Measurements from ENCODE around the gene ADAMTS7. TPM values are rescaled to one million over a fixed set of nuclear protein-coding genes. Genes with fewer than 3 reads are reported as not detected.

ADAMTS7 gene
- total RNA-seq (10 to 100 TPM in 9 of 10 donors, 1 to 10 TPM in 1; 8.8 to 41.2 (median 17.9) TPM), polyA plus RNA-seq (10 to 100 TPM in 1 of 2 donors, 1 to 10 TPM in 1; 3.5 to 47.0 TPM)
- long read RNA-seq, donor 1, full-length matches to known transcripts = 2 of 83 reads
- long read RNA-seq, donor 1, partial matches to known transcripts = 53 of 83 reads
- long read RNA-seq, donor 1, other reads (novel, unspliced or antisense) = 28 of 83 reads
- long read RNA-seq, donor 2, full-length matches to known transcripts = 1 of 43 reads
- long read RNA-seq, donor 2, partial matches to known transcripts = 22 of 43 reads
- long read RNA-seq, donor 2, other reads (novel, unspliced or antisense) = 20 of 43 reads
- long read RNA-seq, donor 3, partial matches to known transcripts = 13 of 19 reads
- long read RNA-seq, donor 3, other reads (novel, unspliced or antisense) = 6 of 19 reads

DNA sequence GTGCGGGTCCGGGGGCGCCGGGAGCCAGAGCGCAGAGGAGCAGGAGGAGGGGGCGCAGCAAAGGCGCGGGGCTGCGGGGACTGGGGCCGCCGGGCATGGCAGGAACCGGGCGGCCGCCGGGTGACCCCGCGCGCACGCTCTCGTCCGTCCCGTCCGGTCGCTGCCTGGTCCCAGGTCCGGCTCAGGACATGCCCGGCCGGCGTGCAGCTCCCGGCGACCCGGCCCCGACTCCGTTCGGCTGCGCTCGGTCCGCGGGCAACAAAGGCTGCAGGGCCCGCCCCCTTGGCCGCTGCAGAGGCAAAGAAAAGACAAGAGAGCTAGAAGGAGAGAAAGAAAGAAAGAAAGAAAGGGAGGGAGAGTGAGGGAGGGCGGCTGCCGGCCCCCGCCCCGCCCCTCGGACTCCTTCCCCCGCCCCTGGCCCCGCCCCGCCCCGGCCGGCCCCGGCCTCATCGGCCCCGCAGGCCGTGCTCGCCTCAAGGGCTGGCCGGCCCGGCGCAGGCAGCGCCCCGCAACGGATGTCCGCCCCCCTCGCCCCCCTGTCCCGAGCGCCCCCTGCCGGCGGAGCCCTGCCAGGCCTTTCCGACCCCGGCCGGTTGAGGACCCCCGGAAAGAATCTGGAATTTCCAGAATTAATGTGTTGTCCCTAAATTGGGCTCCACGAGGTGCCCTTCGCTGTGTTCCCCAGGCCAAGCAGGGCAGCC is at the start of gene ADAMTS7:
TSS of gene ADAMTS7 (minus strand) at position 341 of the 701 bp plus-strand sequence. CDS start at position 97, 244 bp downstream.
- peak; percentile 73 to 87 for DNase-seq
- WGBS, 2 donors = 1% methylated on average over 35 to 73 of the region's 73 CpGs
- TF ChIP-seq, protein P1, sequence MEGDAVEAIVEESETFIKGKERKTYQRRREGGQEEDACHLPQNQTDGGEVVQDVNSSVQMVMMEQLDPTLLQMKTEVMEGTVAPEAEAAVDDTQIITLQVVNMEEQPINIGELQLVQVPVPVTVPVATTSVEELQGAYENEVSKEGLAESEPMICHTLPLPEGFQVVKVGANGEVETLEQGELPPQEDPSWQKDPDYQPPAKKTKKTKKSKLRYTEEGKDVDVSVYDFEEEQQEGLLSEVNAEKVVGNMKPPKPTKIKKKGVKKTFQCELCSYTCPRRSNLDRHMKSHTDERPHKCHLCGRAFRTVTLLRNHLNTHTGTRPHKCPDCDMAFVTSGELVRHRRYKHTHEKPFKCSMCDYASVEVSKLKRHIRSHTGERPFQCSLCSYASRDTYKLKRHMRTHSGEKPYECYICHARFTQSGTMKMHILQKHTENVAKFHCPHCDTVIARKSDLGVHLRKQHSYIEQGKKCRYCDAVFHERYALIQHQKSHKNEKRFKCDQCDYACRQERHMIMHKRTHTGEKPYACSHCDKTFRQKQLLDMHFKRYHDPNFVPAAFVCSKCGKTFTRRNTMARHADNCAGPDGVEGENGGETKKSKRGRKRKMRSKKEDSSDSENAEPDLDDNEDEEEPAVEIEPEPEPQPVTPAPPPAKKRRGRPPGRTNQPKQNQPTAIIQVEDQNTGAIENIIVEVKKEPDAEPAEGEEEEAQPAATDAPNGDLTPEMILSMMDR (IDR thresholded peaks at IDR 0.05) = peak; percentile 58 to 84 (median 75)
- H3K4me1 ChIP-seq = peaks cover 6 to 34% (median 22%) of the 10 kb centered on the region in 9 donors
- H3K27me3 ChIP-seq = peaks cover 0 to 40% (median 0%) of the 10 kb centered on the region in 7 donors
- peak; percentile 83 to 92 (median 89) for ATAC-seq
- H3K4me3 ChIP-seq = peak within 1 kb of the TSS; percentile 68 to 90 (median 80)
- intact Hi-C loops (cut with DNase I) = loop anchor here in 7 of 10 donors (2.0 to 10.0 kb wide), 8 partner anchors 46 to 62 kb away; partner anchors contain the start of gene MORF4L1 (in 3 of the 7)
- peaks cover 0 to 11% (median 0%) of the 10 kb centered on the region in 11 donors for H3K9me3 ChIP-seq
- H3K36me3 ChIP-seq = no peaks in the 10 kb centered on the region
- H3K27ac ChIP-seq = peak within 1 kb of the TSS; percentile 29 to 91 (median 87)

GRCh38 chr15:78859971-78860719 is 48.9 kb upstream of the ADAMTS7 start:
- Histone ChIP-seq H3K9me3 (no peaks in the 10 kb centered on the region), H3K27ac (peak overlapping the region in 7 of 10 donors; percentile 23 to 73 (median 38)), H3K4me1 (peaks cover 0 to 10% (median 0%) of the 10 kb centered on the region in 9 donors), H3K27me3 (no peaks in the 10 kb centered on the region), H3K36me3 (no peaks in the 10 kb centered on the region), H3K4me3 (peak overlapping the region in 9 of 10 donors; percentile 21 to 59 (median 49))
- ATAC-seq (peak; percentile 66 to 95 (median 82)), DNase-seq (peak; percentile 55 to 74)
- TF ChIP-seq, protein P1 (IDR thresholded peaks at IDR 0.05) = peak; percentile 29 to 73 (median 59)
- intact Hi-C loops (cut with DNase I) = loop anchor here in 2 of 10 donors (2.0 to 10.0 kb wide), 2 partner anchors 45 to 119 kb away; partner anchors contain the start of gene ADAMTS7 (in 1 of the 2)
- WGBS, 2 donors = 2 to 4% methylated on average over 28 of the region's 28 CpGs

- no peaks in the 10 kb centered on the region for H3K36me3 ChIP-seq
- WGBS, 2 donors = 60 to 66% methylated on average over 4 of the region's 4 CpGs
- ATAC-seq (no peak), DNase-seq (no peak)
- peaks cover 0 to 9% (median 0%) of the 10 kb centered on the region in 9 donors for H3K4me1 ChIP-seq
- H3K4me3 ChIP-seq = no peak overlapping the region
- no peak overlapping the region for H3K27ac ChIP-seq
- TF ChIP-seq, protein P1 (IDR thresholded peaks at IDR 0.05) = no peak
- intact Hi-C loops (cut with DNase I) = no loop called here
- no peaks in the 10 kb centered on the region for H3K27me3 ChIP-seq
- H3K9me3 ChIP-seq = no peaks in the 10 kb centered on the region
These were observed 44.5 kb upstream of the ADAMTS7 start for GRCh38 chr15:78855746-78856145.
